Rectal smooth muscle tissue (tissue), 1 donor: ENCODE data around the gene GBX2.

Source experiments
- H3K27ac ChIP-seq: one replicate; pipeline ENCODE4 v1.7.0; 2013; ENCODE audit warnings: low read depth, low read length, inconsistent platforms
- H3K27me3 ChIP-seq: one replicate; pipeline ENCODE4 v1.7.0; 2013; ENCODE audit warnings: low read length; ENCODE audit not compliant: control insufficient read depth, insufficient read depth
- H3K36me3 ChIP-seq: one replicate; pipeline ENCODE4 v1.7.0; 2013; ENCODE audit warnings: low read length; ENCODE audit not compliant: control insufficient read depth, insufficient read depth
- H3K4me1 ChIP-seq: one replicate; pipeline ENCODE4 v1.7.0; 2013; ENCODE audit warnings: low read length; ENCODE audit not compliant: control insufficient read depth, insufficient read depth
- H3K4me3 ChIP-seq: one replicate; pipeline ENCODE4 v1.7.0; 2013; ENCODE audit warnings: low read length
- H3K9ac ChIP-seq: one replicate; pipeline ENCODE4 v1.7.0; 2013; ENCODE audit warnings: low read length

The GBX2 gene

GRCh38 chr2:236205867-236206645, 37.9 kb upstream of the GBX2 start:
- no peaks in the 10 kb centered on the region for H3K36me3 ChIP-seq
- no peaks in the 10 kb centered on the region for H3K4me1 ChIP-seq
- H3K27ac ChIP-seq = no peak overlapping the region
- H3K9ac ChIP-seq = no peak overlapping the region
- no peaks in the 10 kb centered on the region for H3K27me3 ChIP-seq
- H3K4me3 ChIP-seq = no peak overlapping the region

GRCh38 chr2:236204953-236205352, 36.8 kb upstream of the GBX2 start:
- no peak overlapping the region for H3K4me3 ChIP-seq
- no peaks in the 10 kb centered on the region for H3K27me3 ChIP-seq
- no peak overlapping the region for H3K27ac ChIP-seq
- H3K36me3 ChIP-seq = no peaks in the 10 kb centered on the region
- no peak overlapping the region for H3K9ac ChIP-seq
- H3K4me1 ChIP-seq = no peaks in the 10 kb centered on the region

GRCh38 chr2:236200378-236200777, 32.2 kb upstream of the GBX2 start:
- no peaks in the 10 kb centered on the region for H3K36me3 ChIP-seq
- H3K27me3 ChIP-seq = no peaks in the 10 kb centered on the region
- H3K4me1 ChIP-seq = no peaks in the 10 kb centered on the region
- H3K4me3 ChIP-seq = no peak overlapping the region
- no peak overlapping the region for H3K9ac ChIP-seq
- H3K27ac ChIP-seq = no peak overlapping the region

DNA sequence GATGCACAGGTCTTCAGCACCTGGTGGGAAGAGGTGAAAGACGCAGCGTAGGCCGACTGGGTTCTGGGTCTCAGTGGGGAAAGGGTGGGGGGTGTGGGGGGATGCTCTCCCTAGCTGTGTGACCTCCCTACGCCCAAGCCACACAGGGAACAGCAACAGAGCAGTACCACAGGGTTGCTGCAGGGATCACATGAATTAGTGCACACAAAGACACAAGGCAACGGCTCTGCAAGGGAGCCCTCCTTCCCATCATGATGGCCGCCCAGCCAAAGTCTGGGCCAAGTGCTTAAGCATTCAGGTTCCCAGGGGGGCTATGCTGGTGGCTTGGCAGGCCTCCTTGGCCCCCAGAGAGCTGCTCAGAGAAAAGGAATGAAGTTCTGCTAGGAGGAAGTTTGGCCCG, 28.2 kb upstream of the GBX2 start:
- no peaks in the 10 kb centered on the region for H3K4me1 ChIP-seq
- H3K27me3 ChIP-seq = no peaks in the 10 kb centered on the region
- H3K4me3 ChIP-seq = no peak overlapping the region
- H3K9ac ChIP-seq = no peak overlapping the region
- no peak overlapping the region for H3K27ac ChIP-seq
- no peaks in the 10 kb centered on the region for H3K36me3 ChIP-seq

GRCh38 chr2:236195726-236196125, 27.5 kb upstream of the GBX2 start:
- Histone ChIP-seq H3K9ac (no peak overlapping the region), H3K4me3 (no peak overlapping the region), H3K4me1 (no peaks in the 10 kb centered on the region), H3K27ac (no peak overlapping the region), H3K36me3 (no peaks in the 10 kb centered on the region), H3K27me3 (no peaks in the 10 kb centered on the region)

- no peak overlapping the region for H3K9ac ChIP-seq
- H3K27ac ChIP-seq = no peak overlapping the region
- no peaks in the 10 kb centered on the region for H3K4me1 ChIP-seq
- no peaks in the 10 kb centered on the region for H3K27me3 ChIP-seq
- no peak overlapping the region for H3K4me3 ChIP-seq
- H3K36me3 ChIP-seq = no peaks in the 10 kb centered on the region
Observed at GRCh38 chr2:236194786-236195185, 26.6 kb upstream of the GBX2 start.

DNA sequence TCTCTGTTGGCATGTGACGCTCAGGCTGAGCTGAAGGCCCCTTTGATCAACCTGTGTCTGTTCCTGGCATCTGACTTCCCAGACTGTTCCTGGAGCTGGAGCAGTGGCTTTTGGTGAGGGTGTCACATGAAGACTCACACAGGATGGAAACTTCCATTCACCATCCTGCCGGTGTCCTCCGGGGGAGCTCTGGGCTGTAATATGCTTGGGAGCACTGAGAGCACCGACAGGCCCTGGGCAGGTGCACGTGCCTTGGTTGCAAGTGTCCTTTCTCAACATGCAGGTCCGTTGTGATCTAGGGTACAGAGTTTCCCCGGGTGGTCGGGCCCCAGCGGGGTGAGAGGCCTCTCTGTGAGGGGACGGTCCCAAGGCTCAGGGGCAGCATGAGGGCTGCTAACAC, 24.8 kb upstream of the GBX2 start:
- Histone ChIP-seq H3K27ac (no peak overlapping the region), H3K4me1 (no peaks in the 10 kb centered on the region), H3K4me3 (no peak overlapping the region), H3K27me3 (no peaks in the 10 kb centered on the region), H3K9ac (no peak overlapping the region), H3K36me3 (no peaks in the 10 kb centered on the region)

GRCh38 chr2:236190674-236191073, 22.5 kb upstream of the GBX2 start:
- H3K36me3 ChIP-seq = no peaks in the 10 kb centered on the region
- no peak overlapping the region for H3K4me3 ChIP-seq
- no peak overlapping the region for H3K9ac ChIP-seq
- H3K27ac ChIP-seq = no peak overlapping the region
- no peaks in the 10 kb centered on the region for H3K4me1 ChIP-seq
- no peaks in the 10 kb centered on the region for H3K27me3 ChIP-seq

DNA sequence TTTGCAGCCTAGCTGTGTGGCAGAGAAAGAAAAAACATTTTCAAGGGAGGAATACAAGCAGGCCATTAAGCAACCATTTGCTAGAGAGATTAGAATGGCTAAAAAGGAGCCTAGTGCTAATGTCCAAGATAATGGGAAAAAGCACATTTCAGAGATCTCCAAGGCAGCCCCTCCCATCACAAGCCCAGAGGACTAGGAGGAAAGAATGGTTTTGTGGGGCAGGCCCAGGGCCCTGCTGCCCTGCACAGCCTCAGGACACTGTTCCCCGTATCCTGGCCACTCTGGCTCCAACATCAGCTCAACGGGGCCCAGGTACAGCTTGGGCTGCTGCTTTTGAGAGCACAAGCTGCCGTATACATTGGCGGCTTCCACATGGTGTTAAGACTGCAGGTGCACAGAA, 16.5 kb upstream of the GBX2 start:
- Histone ChIP-seq H3K9ac (no peak overlapping the region), H3K27me3 (peaks cover 4% of the 10 kb centered on the region), H3K36me3 (no peaks in the 10 kb centered on the region), H3K4me3 (no peak overlapping the region), H3K4me1 (no peaks in the 10 kb centered on the region), H3K27ac (no peak overlapping the region)

DNA sequence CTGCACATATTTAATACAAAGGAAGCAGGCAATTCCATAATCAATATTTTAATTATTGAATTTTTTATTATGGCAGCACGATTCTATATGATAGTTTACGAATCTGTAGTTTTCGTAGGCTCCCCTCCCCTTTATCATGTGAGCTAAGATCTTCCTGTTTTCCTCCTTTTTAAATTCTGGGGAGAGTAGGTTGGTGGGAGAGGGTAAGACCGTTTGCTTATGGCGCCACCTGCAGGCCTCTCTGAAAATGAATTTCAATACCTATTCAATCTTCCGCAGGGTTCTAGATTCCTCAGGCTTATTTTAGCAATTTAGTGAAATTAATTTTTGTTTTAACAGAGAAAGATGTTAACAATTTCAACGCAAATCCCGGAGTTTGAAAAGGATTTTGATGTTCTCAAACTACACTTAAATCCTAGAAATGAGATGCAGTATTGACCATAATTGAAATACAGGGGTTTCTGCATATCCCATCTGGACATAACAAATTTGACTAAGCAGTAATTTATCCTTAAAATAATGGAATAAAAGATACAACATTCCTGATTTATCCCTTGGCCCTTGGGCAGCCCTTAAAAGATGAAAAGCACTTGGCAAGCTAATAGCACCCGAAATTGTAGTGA, 12.8 kb upstream of the GBX2 start:
- Histone ChIP-seq H3K27me3 (peaks cover 26% of the 10 kb centered on the region), H3K9ac (no peak overlapping the region)

GRCh38 chr2:236180076-236180816, 12.1 kb upstream of the GBX2 start:
- no peak overlapping the region for H3K27ac ChIP-seq
- no peak overlapping the region for H3K4me3 ChIP-seq
- no peaks in the 10 kb centered on the region for H3K4me1 ChIP-seq
- H3K9ac ChIP-seq = no peak overlapping the region
- no peaks in the 10 kb centered on the region for H3K36me3 ChIP-seq
- peaks cover 33% of the 10 kb centered on the region for H3K27me3 ChIP-seq

More for the DNA sequence above, 12.8 kb upstream of the GBX2 start:
- Histone ChIP-seq H3K4me3 (no peak overlapping the region), H3K36me3 (no peaks in the 10 kb centered on the region), H3K27ac (no peak overlapping the region), H3K4me1 (no peaks in the 10 kb centered on the region)

DNA sequence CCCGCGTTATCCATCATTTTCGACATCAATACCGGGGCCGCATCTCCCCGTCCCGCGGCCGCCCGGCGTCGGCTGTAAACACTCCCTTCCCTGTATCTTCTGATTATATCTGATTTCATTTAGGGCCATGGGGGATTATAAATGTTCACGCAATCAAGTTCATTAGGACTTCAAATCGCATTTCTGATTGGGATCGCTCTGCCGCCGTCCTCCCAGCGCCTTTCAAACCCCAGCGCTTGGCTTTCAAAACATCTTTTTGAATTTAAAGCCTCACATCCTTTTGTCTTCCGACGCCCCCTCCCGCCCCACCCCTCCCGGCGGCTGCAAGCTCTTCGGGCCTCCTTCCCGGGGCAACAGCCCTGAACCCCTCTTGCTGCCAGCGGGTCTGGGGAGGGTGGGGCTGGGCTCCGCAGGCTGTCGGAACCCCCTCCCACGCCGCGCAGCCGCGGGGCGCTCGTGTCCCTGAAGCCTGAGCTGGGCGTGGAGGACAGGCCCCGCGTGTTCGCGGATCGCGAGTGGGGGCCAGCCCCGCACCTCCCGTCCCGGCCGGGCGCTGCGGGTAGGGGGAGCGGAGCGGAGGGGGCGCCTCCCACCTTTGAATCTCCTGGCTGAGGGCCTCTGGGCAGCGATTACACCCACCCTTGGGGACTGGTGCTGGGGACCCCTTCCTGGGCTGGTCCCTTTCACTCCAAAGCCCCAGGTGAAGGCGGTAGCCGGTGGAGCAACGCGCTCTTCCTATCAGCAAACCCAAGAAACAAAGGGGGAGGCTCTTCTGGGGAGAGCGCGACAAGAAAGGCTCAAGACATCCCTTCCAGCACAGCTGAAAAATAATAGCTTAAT, 11.3 kb upstream of the GBX2 start:
- H3K27me3 ChIP-seq = peaks cover 34% of the 10 kb centered on the region
- H3K4me3 ChIP-seq = no peak overlapping the region
- no peaks in the 10 kb centered on the region for H3K4me1 ChIP-seq
- no peaks in the 10 kb centered on the region for H3K36me3 ChIP-seq
- no peak overlapping the region for H3K27ac ChIP-seq
- no peak overlapping the region for H3K9ac ChIP-seq
